ENCODE data around the gene HAVCR1.

DNA sequence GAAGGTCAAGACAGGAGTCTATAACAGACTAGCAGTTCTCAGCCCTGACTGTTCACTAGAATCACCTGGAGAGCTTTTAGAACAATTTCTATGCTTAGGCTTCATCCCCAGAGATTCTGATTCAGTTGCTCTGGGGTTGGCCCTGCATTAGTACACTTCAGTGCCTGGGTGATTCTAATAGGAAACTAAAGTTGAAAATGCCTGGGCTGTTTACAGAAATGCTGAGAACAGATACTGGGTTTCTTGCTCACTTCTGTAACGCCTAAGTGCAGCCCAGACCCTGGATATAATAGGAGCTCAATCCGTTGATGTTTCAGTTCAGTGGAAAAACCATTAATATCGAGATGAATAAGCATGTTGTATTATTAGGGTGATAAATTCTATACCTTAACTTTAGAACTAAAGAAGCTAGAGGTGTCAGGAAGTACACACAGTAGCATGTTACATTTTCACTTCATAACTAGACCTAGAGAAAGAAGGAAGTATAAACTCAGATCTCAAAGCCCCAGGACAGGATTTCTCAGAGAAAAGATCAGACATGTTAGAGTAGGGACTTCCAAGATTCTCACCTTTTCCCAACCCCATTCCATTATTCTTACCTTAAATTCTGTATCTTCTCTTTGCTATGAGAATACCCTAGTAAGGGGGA, 29.6 kb upstream of the HAVCR1 start:
- TF ChIP-seq, protein P1, sequence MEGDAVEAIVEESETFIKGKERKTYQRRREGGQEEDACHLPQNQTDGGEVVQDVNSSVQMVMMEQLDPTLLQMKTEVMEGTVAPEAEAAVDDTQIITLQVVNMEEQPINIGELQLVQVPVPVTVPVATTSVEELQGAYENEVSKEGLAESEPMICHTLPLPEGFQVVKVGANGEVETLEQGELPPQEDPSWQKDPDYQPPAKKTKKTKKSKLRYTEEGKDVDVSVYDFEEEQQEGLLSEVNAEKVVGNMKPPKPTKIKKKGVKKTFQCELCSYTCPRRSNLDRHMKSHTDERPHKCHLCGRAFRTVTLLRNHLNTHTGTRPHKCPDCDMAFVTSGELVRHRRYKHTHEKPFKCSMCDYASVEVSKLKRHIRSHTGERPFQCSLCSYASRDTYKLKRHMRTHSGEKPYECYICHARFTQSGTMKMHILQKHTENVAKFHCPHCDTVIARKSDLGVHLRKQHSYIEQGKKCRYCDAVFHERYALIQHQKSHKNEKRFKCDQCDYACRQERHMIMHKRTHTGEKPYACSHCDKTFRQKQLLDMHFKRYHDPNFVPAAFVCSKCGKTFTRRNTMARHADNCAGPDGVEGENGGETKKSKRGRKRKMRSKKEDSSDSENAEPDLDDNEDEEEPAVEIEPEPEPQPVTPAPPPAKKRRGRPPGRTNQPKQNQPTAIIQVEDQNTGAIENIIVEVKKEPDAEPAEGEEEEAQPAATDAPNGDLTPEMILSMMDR (IDR thresholded peaks at IDR 0.05 in 2 of 3, conservative IDR thresholded peaks at IDR 0.05 in 1 of 3; ENCODE audit: borderline replicate concordance in 1 of 3, insufficient read depth in 1 of 3, low read depth in 2 of 3, low read length in 2 of 3), result no peak
- TF ChIP-seq ZFX (IDR thresholded peaks at IDR 0.05), result no peak
- TF ChIP-seq RAD21 (IDR thresholded peaks at IDR 0.05; ENCODE audit: low read depth), result no peak
- TF ChIP-seq, protein P2, sequence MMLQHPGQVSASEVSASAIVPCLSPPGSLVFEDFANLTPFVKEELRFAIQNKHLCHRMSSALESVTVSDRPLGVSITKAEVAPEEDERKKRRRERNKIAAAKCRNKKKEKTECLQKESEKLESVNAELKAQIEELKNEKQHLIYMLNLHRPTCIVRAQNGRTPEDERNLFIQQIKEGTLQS (IDR thresholded peaks at IDR 0.05), result no peak
- TF ChIP-seq YY1 (IDR thresholded peaks at IDR 0.05; ENCODE audit: extremely low read depth, insufficient replicate concordance, low read depth, low read length), result no peak
- no peak for TF ChIP-seq CEBPB (IDR thresholded peaks at IDR 0.05; ENCODE audit: low read depth)
- no peak for TF ChIP-seq POLR2AphosphoS5 (IDR thresholded peaks at IDR 0.05; ENCODE audit: low read depth, low read length)
- TF ChIP-seq SP1 (IDR thresholded peaks at IDR 0.05; ENCODE audit: low read depth), result no peak
- TF ChIP-seq POLR2A (IDR thresholded peaks at IDR 0.05; ENCODE audit: borderline replicate concordance, extremely low read depth, insufficient read depth, insufficient read length), result no peak
- TF ChIP-seq, protein P3, sequence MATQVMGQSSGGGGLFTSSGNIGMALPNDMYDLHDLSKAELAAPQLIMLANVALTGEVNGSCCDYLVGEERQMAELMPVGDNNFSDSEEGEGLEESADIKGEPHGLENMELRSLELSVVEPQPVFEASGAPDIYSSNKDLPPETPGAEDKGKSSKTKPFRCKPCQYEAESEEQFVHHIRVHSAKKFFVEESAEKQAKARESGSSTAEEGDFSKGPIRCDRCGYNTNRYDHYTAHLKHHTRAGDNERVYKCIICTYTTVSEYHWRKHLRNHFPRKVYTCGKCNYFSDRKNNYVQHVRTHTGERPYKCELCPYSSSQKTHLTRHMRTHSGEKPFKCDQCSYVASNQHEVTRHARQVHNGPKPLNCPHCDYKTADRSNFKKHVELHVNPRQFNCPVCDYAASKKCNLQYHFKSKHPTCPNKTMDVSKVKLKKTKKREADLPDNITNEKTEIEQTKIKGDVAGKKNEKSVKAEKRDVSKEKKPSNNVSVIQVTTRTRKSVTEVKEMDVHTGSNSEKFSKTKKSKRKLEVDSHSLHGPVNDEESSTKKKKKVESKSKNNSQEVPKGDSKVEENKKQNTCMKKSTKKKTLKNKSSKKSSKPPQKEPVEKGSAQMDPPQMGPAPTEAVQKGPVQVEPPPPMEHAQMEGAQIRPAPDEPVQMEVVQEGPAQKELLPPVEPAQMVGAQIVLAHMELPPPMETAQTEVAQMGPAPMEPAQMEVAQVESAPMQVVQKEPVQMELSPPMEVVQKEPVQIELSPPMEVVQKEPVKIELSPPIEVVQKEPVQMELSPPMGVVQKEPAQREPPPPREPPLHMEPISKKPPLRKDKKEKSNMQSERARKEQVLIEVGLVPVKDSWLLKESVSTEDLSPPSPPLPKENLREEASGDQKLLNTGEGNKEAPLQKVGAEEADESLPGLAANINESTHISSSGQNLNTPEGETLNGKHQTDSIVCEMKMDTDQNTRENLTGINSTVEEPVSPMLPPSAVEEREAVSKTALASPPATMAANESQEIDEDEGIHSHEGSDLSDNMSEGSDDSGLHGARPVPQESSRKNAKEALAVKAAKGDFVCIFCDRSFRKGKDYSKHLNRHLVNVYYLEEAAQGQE (IDR thresholded peaks at IDR 0.05; ENCODE audit: low read depth), result no peak
- TF ChIP-seq SIN3A (IDR thresholded peaks at IDR 0.05; ENCODE audit: low read depth), result no peak
- no peak for TF ChIP-seq JUND (IDR thresholded peaks at IDR 0.05)
- TF ChIP-seq EZH2 (IDR thresholded peaks at IDR 0.05), result no peak
- TF ChIP-seq ELF1 (IDR thresholded peaks at IDR 0.05; ENCODE audit: borderline replicate concordance, low read depth), result no peak
